ENCODE measurements around the gene CMTM5. TPM values are rescaled to one million over a fixed set of nuclear protein-coding genes. Genes with fewer than 3 reads are reported as not detected.

Gene CMTM5
- total and polyA plus RNA-seq, 5 donors, result 0.36 to 13.9 (median 1.3) TPM

DNA sequence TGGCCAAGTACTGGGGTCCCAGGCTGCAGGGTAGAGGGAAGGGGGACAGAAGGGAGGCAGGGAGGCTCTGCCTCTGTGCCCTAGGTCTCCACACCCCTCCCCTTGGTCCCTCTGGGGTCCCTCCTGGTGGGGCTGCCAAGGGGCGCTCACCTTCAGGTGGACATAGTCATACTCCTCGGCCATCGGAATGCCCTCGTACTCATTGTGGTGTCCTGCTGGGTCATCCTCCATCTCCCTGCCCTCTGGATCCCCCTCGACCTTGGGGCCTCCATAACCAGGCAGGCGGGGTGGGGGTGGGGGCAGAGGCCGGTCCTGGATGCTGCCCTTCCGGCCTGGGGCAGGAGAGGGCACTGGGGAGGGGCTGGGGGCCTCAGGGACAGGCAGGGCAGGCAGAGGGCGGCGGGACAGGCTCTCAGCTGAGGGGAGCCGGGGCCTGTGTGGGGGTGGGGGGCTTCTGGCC is 17.6 kb upstream of the CMTM5 start:
- Histone ChIP-seq H3K27me3 (ENCODE audit: control insufficient read depth, insufficient read depth) (no peaks in the 10 kb centered on the region), H3K4me1 (ENCODE audit: control insufficient read depth, insufficient read depth, low read length) (no peaks in the 10 kb centered on the region), H3K27ac (ENCODE audit: low read length) (no peak overlapping the region), H3K4me3 (ENCODE audit: low read length) (no peak overlapping the region), H3K9me3 (ENCODE audit: control insufficient read depth, low read length) (no peaks in the 10 kb centered on the region)
- 86% methylated on average over 11 of the region's 11 CpGs for WGBS
- DNase-seq (no peak), ATAC-seq (no peak)
- intact Hi-C loops (cut with DNase I), result no loop called here

- no peaks in the 10 kb centered on the region for H3K27me3 ChIP-seq (ENCODE audit: control insufficient read depth, insufficient read depth)
- intact Hi-C loops (cut with DNase I), result no loop called here
- DNase-seq (no peak), ATAC-seq (no peak)
- H3K27ac ChIP-seq (ENCODE audit: low read length), result no peak overlapping the region
- WGBS, result 85% methylated on average over 22 of the region's 22 CpGs
- H3K4me1 ChIP-seq (ENCODE audit: control insufficient read depth, insufficient read depth, low read length), result no peaks in the 10 kb centered on the region
- no peaks in the 10 kb centered on the region for H3K9me3 ChIP-seq (ENCODE audit: control insufficient read depth, low read length)
- no peak overlapping the region for H3K4me3 ChIP-seq (ENCODE audit: low read length)
Observed at GRCh38 chr14:23359722-23360447, 17.0 kb upstream of the CMTM5 start.

GRCh38 chr14:23360496-23360895 is 16.4 kb upstream of the CMTM5 start:
- 57% methylated on average over 11 of the region's 11 CpGs for WGBS
- Histone ChIP-seq H3K9me3 (ENCODE audit: control insufficient read depth, low read length) (no peaks in the 10 kb centered on the region), H3K4me1 (ENCODE audit: control insufficient read depth, insufficient read depth, low read length) (no peaks in the 10 kb centered on the region), H3K4me3 (ENCODE audit: low read length) (no peak overlapping the region), H3K27me3 (ENCODE audit: control insufficient read depth, insufficient read depth) (no peaks in the 10 kb centered on the region), H3K27ac (ENCODE audit: low read length) (no peak overlapping the region)
- ATAC-seq (no peak), DNase-seq (peak in 2 of 3 donors; percentile 69 to 70)
- intact Hi-C loops (cut with DNase I), result no loop called here

GRCh38 chr14:23361320-23361719 is 15.5 kb upstream of the CMTM5 start:
- ATAC-seq (no peak), DNase-seq (peak in 1 of 3 donors; percentile 65)
- no peaks in the 10 kb centered on the region for H3K27me3 ChIP-seq (ENCODE audit: control insufficient read depth, insufficient read depth)
- no peaks in the 10 kb centered on the region for H3K4me1 ChIP-seq (ENCODE audit: control insufficient read depth, insufficient read depth, low read length)
- H3K4me3 ChIP-seq (ENCODE audit: low read length), result no peak overlapping the region
- intact Hi-C loops (cut with DNase I), result no loop called here
- H3K27ac ChIP-seq (ENCODE audit: low read length), result no peak overlapping the region
- no peaks in the 10 kb centered on the region for H3K9me3 ChIP-seq (ENCODE audit: control insufficient read depth, low read length)

- no peak for ATAC-seq
- Histone ChIP-seq H3K4me3 (ENCODE audit: low read length) (no peak overlapping the region), H3K9me3 (ENCODE audit: control insufficient read depth, low read length) (no peaks in the 10 kb centered on the region), H3K27me3 (ENCODE audit: control insufficient read depth, insufficient read depth) (no peaks in the 10 kb centered on the region), H3K4me1 (ENCODE audit: control insufficient read depth, insufficient read depth, low read length) (no peaks in the 10 kb centered on the region), H3K27ac (ENCODE audit: low read length) (no peak overlapping the region)
- intact Hi-C loops (cut with DNase I), result no loop called here
- no peak for DNase-seq
- WGBS, result 70% methylated on average over 6 of the region's 6 CpGs
Observed at GRCh38 chr14:23361763-23362162, 15.1 kb upstream of the CMTM5 start.

- Histone ChIP-seq H3K4me1 (ENCODE audit: control insufficient read depth, insufficient read depth, low read length) (no peaks in the 10 kb centered on the region), H3K27ac (ENCODE audit: low read length) (no peak overlapping the region), H3K27me3 (ENCODE audit: control insufficient read depth, insufficient read depth) (no peaks in the 10 kb centered on the region), H3K4me3 (ENCODE audit: low read length) (no peak overlapping the region), H3K9me3 (ENCODE audit: control insufficient read depth, low read length) (no peaks in the 10 kb centered on the region)
- ATAC-seq (no peak), DNase-seq (no peak)
- intact Hi-C loops (cut with DNase I), result no loop called here
- whole genome bisulfite sequencing, result 45% methylated on average over 3 of the region's 3 CpGs
Observed at GRCh38 chr14:23362200-23362599, 14.6 kb upstream of the CMTM5 start.

- WGBS, result 28% methylated on average over 21 of the region's 21 CpGs
- intact Hi-C loops (cut with DNase I), result no loop called here
Observed at GRCh38 chr14:23364164-23365035, 12.4 kb upstream of the CMTM5 start.

DNA sequence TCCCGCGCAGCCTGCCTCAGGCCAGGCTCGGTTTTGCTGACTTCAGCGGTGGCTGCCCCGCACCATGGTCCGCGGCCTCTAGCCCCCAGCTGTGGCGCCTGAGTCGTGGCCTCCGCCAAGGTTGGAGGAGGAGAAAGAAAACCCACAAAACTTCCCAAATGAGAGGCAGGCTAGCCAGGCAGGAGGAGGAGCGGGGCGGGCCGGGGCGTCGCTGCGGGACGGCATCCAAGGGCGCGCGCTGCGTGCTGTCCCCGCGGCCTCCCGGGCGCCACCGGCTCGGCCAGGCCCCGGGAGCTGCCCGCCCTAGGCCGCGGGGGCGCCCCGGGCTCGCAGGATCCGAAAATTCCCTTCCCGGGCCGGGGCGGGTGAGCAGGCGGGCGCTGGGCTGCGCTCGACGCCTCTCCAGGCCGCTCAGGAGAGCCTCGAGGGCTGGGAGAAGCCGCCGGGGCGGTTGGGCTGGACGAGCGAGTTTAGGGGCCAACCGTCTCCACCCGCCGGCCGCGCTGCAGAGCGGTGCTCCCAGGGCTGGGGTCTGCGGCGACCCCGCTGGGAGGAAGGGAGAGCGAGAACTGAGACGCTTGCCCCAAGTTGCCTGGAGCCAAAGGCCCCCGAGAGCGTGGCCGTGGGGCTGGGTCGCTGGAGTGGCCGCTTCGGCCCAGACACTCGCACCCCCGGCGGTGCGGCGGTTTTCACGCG is 11.7 kb upstream of the CMTM5 start, which contains the start of gene EFS:
EFS (minus strand) TSS at position 137 of the 696 bp plus-strand sequence. CDS start 147 bp downstream, outside the sequence.
- peak; percentile 65 to 71 for ATAC-seq
- H3K9me3 ChIP-seq (ENCODE audit: control insufficient read depth, low read length), result no peaks in the 10 kb centered on the region
- peak; percentile 72 to 91 (median 89) for DNase-seq
- 5% methylated on average over 74 of the region's 74 CpGs for WGBS
- no peaks in the 10 kb centered on the region for H3K27me3 ChIP-seq (ENCODE audit: control insufficient read depth, insufficient read depth)
- H3K4me3 ChIP-seq (ENCODE audit: low read length), result peak within 1 kb of the TSS; percentile 40
- H3K4me1 ChIP-seq (ENCODE audit: control insufficient read depth, insufficient read depth, low read length), result no peaks in the 10 kb centered on the region
- intact Hi-C loops (cut with DNase I), result no loop called here
- H3K27ac ChIP-seq (ENCODE audit: low read length), result peak within 1 kb of the TSS; percentile 81

More at GRCh38 chr14:23364164-23365035, 12.4 kb upstream of the CMTM5 start:
- DNase-seq (peak; percentile 65 to 86 (median 70)), ATAC-seq (peak; percentile 50 to 53)
- Histone ChIP-seq H3K4me3 (ENCODE audit: low read length) (peak overlapping the region; percentile 40), H3K4me1 (ENCODE audit: control insufficient read depth, insufficient read depth, low read length) (no peaks in the 10 kb centered on the region), H3K27me3 (ENCODE audit: control insufficient read depth, insufficient read depth) (no peaks in the 10 kb centered on the region), H3K9me3 (ENCODE audit: control insufficient read depth, low read length) (no peaks in the 10 kb centered on the region), H3K27ac (ENCODE audit: low read length) (peak overlapping the region; percentile 81)

DNA sequence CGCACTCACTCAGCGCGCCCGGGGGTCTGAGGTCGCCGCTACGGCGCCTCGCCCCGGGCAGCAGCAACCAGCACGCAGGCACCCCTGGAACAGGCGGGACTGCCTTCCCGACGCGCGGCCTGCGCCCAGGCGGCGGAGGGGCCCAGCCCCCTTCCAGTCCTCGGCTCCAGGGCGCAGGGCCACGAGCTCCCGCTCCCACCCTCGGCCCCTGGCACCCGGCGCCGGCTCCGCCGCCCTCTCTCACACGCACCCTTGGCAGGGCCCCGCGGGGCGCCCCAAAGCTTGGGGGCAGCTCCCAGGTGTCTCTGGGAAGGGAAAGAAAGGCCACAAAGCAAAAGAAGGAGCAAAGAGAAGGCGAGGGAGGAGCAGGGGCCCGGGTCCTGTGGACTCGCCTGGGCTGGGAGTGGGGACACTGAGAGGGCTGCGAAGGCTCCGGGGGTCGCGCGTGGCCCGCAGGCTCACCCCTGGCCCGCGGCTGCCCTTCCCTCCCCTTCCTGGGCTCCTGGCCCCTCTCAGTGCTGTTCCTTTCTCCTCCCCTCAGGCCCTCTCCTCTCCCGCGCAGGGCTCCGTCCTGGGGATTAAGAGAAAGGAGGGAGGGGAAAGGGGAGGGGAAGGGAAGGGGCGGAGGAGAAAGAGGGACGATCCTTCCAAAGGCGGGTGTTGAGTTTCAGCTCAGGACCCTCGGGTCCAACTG is 11.0 kb upstream of the CMTM5 start:
- intact Hi-C loops (cut with DNase I), result no loop called here
- 3% methylated on average over 51 of the region's 51 CpGs for WGBS
- Histone ChIP-seq H3K27me3 (ENCODE audit: control insufficient read depth, insufficient read depth) (no peaks in the 10 kb centered on the region), H3K27ac (ENCODE audit: low read length) (peak overlapping the region; percentile 81), H3K9me3 (ENCODE audit: control insufficient read depth, low read length) (no peaks in the 10 kb centered on the region), H3K4me3 (ENCODE audit: low read length) (peak overlapping the region; percentile 40), H3K4me1 (ENCODE audit: control insufficient read depth, insufficient read depth, low read length) (no peaks in the 10 kb centered on the region)
- peak; percentile 72 to 78 for ATAC-seq
- peak; percentile 59 to 84 (median 79) for DNase-seq

DNA sequence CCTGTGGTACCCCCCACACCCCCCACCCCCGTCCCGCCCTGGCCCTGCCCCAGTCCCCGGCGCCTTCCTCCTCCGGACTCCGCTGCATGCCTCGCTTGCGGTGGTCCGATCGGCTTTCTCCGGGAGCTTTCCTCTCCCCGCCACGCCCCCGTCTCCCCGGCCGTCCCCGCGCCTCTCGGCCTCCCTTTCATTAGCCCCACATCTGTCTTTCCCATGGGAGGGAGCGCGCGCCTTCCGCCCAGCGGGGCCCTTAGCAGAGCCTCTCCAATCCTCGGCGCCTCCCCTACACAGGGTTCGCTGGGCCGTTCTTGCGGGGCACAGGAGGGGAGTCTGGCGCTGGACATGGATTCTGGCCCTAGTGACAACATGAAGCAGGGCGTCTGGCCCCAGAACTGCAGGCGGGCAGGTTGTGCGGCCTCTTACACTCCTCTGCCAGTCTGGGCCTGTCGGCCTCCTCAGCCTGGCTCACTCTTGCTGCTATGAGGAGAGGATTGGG is 10.4 kb upstream of the CMTM5 start:
- Histone ChIP-seq H3K4me1 (ENCODE audit: control insufficient read depth, insufficient read depth, low read length) (no peaks in the 10 kb centered on the region), H3K27ac (ENCODE audit: low read length) (peak overlapping the region; percentile 71), H3K9me3 (ENCODE audit: control insufficient read depth, low read length) (no peaks in the 10 kb centered on the region), H3K27me3 (ENCODE audit: control insufficient read depth, insufficient read depth) (no peaks in the 10 kb centered on the region), H3K4me3 (ENCODE audit: low read length) (peak overlapping the region; percentile 40)
- intact Hi-C loops (cut with DNase I), result no loop called here
- DNase-seq, result peak; percentile 79 to 91 (median 91)
- ATAC-seq, result peak; percentile 56 to 60
- 12% methylated on average over 34 of the region's 34 CpGs for WGBS

Data from right cardiac atrium (tissue), 5 donors.